Right lobe of liver (tissue), 6 donors: ENCODE results near the gene SUN3. TPM values are rescaled to one million over a fixed set of nuclear protein-coding genes. Genes with fewer than 3 reads are reported as not detected.

Experiments
- ATAC-seq, 4 donors: fragments of 200-7000 bp; cut with Tn5 transposase; one replicate each; pipeline ENCODE4 v1.9.1; 2020; ENCODE audit warnings: mild to moderate bottlenecking in 4 of 4, moderate library complexity in 4 of 4
- DNase-seq, 3 donors: peaks; one replicate each; pipeline ENCODE4 v3.0.0-alpha.2; 2020
- H3K27ac ChIP-seq, 3 donors: fragments of 200-600 bp; one replicate each; pipeline ENCODE4 v1.8.0; 2022
- H3K27me3 ChIP-seq, 2 donors: fragments of 200-600 bp; one replicate each; pipeline ENCODE4 v1.8.0; 2022
- H3K36me3 ChIP-seq, 4 donors: fragments of 200-600 bp; sonication (generic) in 1 of 4; one replicate each; pipeline versions ENCODE4 v1.5.1 to v1.8.0; 2017 to 2022; ENCODE audit warnings: control low read depth in 1 of 4
- H3K4me1 ChIP-seq, 4 donors: fragments of 200-600 bp; sonication (generic) in 1 of 4; one replicate each; pipeline versions ENCODE4 v1.5.1 to v1.8.0; 2017 to 2022; ENCODE audit warnings: control low read depth in 1 of 4
- H3K4me3 ChIP-seq, 3 donors: fragments of 200-600 bp; one replicate each; pipeline ENCODE4 v1.8.0; 2022
- H3K9me3 ChIP-seq, 4 donors: fragments of 200-600 bp; sonication (generic) in 1 of 4; one replicate each; pipeline versions ENCODE4 v1.5.1 to v1.8.0; 2017 to 2022; ENCODE audit warnings: control low read depth in 1 of 4
- CTCF ChIP-seq, 4 donors: fragments of 200-600 bp in 3 of 4; fragments of 450-650 bp in 1 of 4; IDR thresholded peaks; one replicate each; pipeline versions ENCODE4 v1.5.1 to v1.8.0; 2016 to 2022; ENCODE audit warnings: antibody characterized with exemption in 4 of 4, mild to moderate bottlenecking in 2 of 4
- POLR2A ChIP-seq: fragments of 450-650 bp; IDR thresholded peaks from one replicate; pipeline ENCODE4 v1.6.1; 2017; ENCODE audit warnings: antibody characterized with exemption, mild to moderate bottlenecking
- WGBS: methylation state at CpG from one replicate; pipeline ENCODE4 v1.1.6; 2018; ENCODE audit warnings: low coverage, low lambda C conversion rate; ENCODE audit not compliant: insufficient coverage; ENCODE audit errors: missing lambda C conversion rate; 5-methylcytosine and 5-hydroxymethylcytosine counted together
- intact Hi-C, 2 donors: fragments of 100-400 bp; cut with DNase I; formaldehyde crosslinking; loops; one replicate each; pipeline versions ENCODE4 v1.11.2 to v1.14.1; 2022
- total RNA-seq, 6 experiments: library from RNA; depleted of rRNA in 2 of 6; stranded (reverse); fragments of >200 nt in 2 of 6; fragmentation: NEBNext Ultra II Directional in 3 of 6; extraction: Animal tissue kit (Norgen Biotek cat#: 25700) in 3 of 6; gene quantifications; one replicate each; pipeline versions ENCODE4 v1.1.0 to v1.2.4, GENCODE V29; 2016 to 2023
- donor health status: DM: no; HTN: yes; CAD: no.
- donor health status: DM: no; HTN: no; CAD: no.
- donor health status: DM: no; HTN: no; CAD: no.
- donor health status: DM: no; HTN: yes; CAD: no.
- donor health status: DM: no; HTN: yes; CAD: no.

Gene SUN3
- total RNA-seq, 6 experiments from 2014 or later, result not detected

- Histone ChIP-seq H3K4me1 (peaks cover 0 to 2% (median 0%) of the 10 kb centered on the region in 4 donors), H3K36me3 (no peaks in the 10 kb centered on the region), H3K4me3 (no peak overlapping the region), H3K27me3 (no peaks in the 10 kb centered on the region), H3K27ac (no peak overlapping the region), H3K9me3 (no peaks in the 10 kb centered on the region)
- no peak for DNase-seq
- ATAC-seq, result no peak
- intact Hi-C loops, result no loop called here
- TF ChIP-seq CTCF (IDR thresholded peaks at IDR 0.05), result no peak
- TF ChIP-seq POLR2A, result no peak
- 64% methylated on average over 6 of the region's 18 CpGs for whole genome bisulfite sequencing
Measured at GRCh38 chr7:48040944-48041652, 12.2 kb upstream of the SUN3 start.

GRCh38 chr7:48038815-48039506 is 10.1 kb upstream of the SUN3 start:
- H3K36me3 ChIP-seq, result no peaks in the 10 kb centered on the region
- no peak overlapping the region for H3K4me3 ChIP-seq
- intact Hi-C loops, result loop anchor here in 1 of 2 donors (5.0 kb wide), 1 partner anchor 57 kb away; no protein-coding TSS in a partner anchor
- peaks cover 0 to 7% (median 0%) of the 10 kb centered on the region in 4 donors for H3K4me1 ChIP-seq
- no peaks in the 10 kb centered on the region for H3K27me3 ChIP-seq
- no peaks in the 10 kb centered on the region for H3K9me3 ChIP-seq
- DNase-seq (no peak), ATAC-seq (no peak)
- no peak for TF ChIP-seq CTCF (IDR thresholded peaks at IDR 0.05)
- no peak for TF ChIP-seq POLR2A
- WGBS, result 43% methylated on average over 5 of the region's 5 CpGs
- H3K27ac ChIP-seq, result no peak overlapping the region

GRCh38 chr7:48035967-48036478 is 7.1 kb upstream of the SUN3 start:
- intact Hi-C loops, result loop anchor here in 1 of 2 donors (5.0 kb wide), 1 partner anchor 54 kb away; no protein-coding TSS in a partner anchor
- peak overlapping the region; percentile 41 to 53 (median 42) for H3K4me3 ChIP-seq
- WGBS, result 2% methylated on average over 15 of the region's 42 CpGs
- H3K9me3 ChIP-seq, result no peaks in the 10 kb centered on the region
- no peak overlapping the region for H3K27ac ChIP-seq
- DNase-seq (peak in 2 of 3 donors; percentile 41 to 57), ATAC-seq (peak; percentile 26 to 46 (median 38))
- H3K36me3 ChIP-seq, result no peaks in the 10 kb centered on the region
- TF ChIP-seq POLR2A (no peak), CTCF (IDR thresholded peaks at IDR 0.05) (no peak)
- no peaks in the 10 kb centered on the region for H3K27me3 ChIP-seq
- peaks cover 0 to 7% (median 0%) of the 10 kb centered on the region in 4 donors for H3K4me1 ChIP-seq

- DNase-seq, result peak; percentile 83 to 93 (median 89)
- H3K27ac ChIP-seq, result no peak within 1 kb of the TSS
- H3K9me3 ChIP-seq, result no peaks in the 10 kb centered on the region
- intact Hi-C loops, result loop anchor here in 1 of 2 donors (5.0 kb wide), 1 partner anchor 53 kb away; no protein-coding TSS in a partner anchor
- H3K36me3 ChIP-seq, result no peaks in the 10 kb centered on the region
- peak; percentile 99 to 100 (median 99) for ATAC-seq
- peaks cover 0 to 7% (median 0%) of the 10 kb centered on the region in 4 donors for H3K4me1 ChIP-seq
- H3K27me3 ChIP-seq, result no peaks in the 10 kb centered on the region
- H3K4me3 ChIP-seq, result peak within 1 kb of the TSS; percentile 41 to 53 (median 42)
- 0% methylated on average over 4 of the region's 62 CpGs for WGBS
- TF ChIP-seq CTCF (IDR thresholded peaks at IDR 0.05) (peak in 2 of 4 donors; percentile 24 to 48), POLR2A (no peak)
Measured at GRCh38 chr7:48035301-48035966, 6.5 kb upstream of the SUN3 start, which contains the start of gene C7orf57. TSS of gene C7orf57 (plus strand) at chr7:48035543. CDS start at chr7:48036309, 766 bp downstream.
